Thyroid gland (tissue), 4 donors: ENCODE data around the gene IGF2R. TPM values are rescaled to one million over a fixed set of nuclear protein-coding genes. Genes with fewer than 3 reads are reported as not detected.

Source experiments
- DNase-seq, 2 donors: peaks; one replicate each; pipeline ENCODE4 v3.0.0-alpha.2; 2019
- H3K27ac ChIP-seq, 3 donors: fragments of 200-600 bp; sonication (generic); 1 replicate in 2 of 3; 2 replicates in 1 of 3; pipeline ENCODE4 v1.5.1; 2016 to 2019; ENCODE audit warnings: mild to moderate bottlenecking in 1 of 3, moderate library complexity in 1 of 3
- H3K27me3 ChIP-seq: fragments of 200-600 bp; sonication (generic); one replicate; pipeline ENCODE4 v1.5.1; 2019
- H3K36me3 ChIP-seq, 2 donors: fragments of 200-600 bp; sonication (generic); one replicate each; pipeline ENCODE4 v1.5.1; 2016 to 2019
- H3K4me1 ChIP-seq, 2 donors: fragments of 200-600 bp; sonication (generic); one replicate each; pipeline ENCODE4 v1.5.1; 2017 to 2019
- H3K4me3 ChIP-seq, 3 donors: fragments of 200-600 bp; sonication (generic); replicated peaks in 1 of 3; 1 replicate in 2 of 3; 2 replicates in 1 of 3; pipeline ENCODE4 v1.5.1; 2016; ENCODE audit warnings: mild to moderate bottlenecking in 1 of 3
- H3K9me3 ChIP-seq: fragments of 200-600 bp; sonication (generic); one replicate; pipeline ENCODE4 v1.5.1; 2017
- CTCF ChIP-seq, 6 experiments: fragments of 200-600 bp in 3 of 6; fragments of 450-650 bp in 3 of 6; sonication (generic) in 3 of 6; IDR thresholded peaks; one replicate each; pipeline ENCODE4 v1.5.1; 2016 to 2019; ENCODE audit warnings: antibody characterized with exemption in 6 of 6, mild to moderate bottlenecking in 2 of 6, inconsistent platforms in 1 of 6, moderate library complexity in 1 of 6
- POLR2A ChIP-seq, 2 donors: fragments of 450-650 bp; IDR thresholded peaks; one replicate each; pipeline ENCODE4 v1.6.1; 2017; ENCODE audit warnings: antibody characterized with exemption in 2 of 2, mild to moderate bottlenecking in 2 of 2, moderate library complexity in 1 of 2
- WGBS, 2 donors: methylation state at CpG; one replicate each; pipeline ENCODE4 v1.1.5; 2017; 5-methylcytosine and 5-hydroxymethylcytosine counted together
- intact Hi-C: fragments of 100-400 bp; cut with DNase I; formaldehyde crosslinking; loops from one replicate; pipeline ENCODE4 v1.15.1; 2023
- total RNA-seq, 4 donors: library from RNA; depleted of rRNA; stranded (reverse); fragments of >200 nt; gene quantifications; one replicate each; pipeline ENCODE4 v1.2.3, GENCODE V29; 2016

The IGF2R gene
- total RNA-seq, 4 donors from 2014 or later = 82.1 to 104 (median 94.2) TPM

DNA sequence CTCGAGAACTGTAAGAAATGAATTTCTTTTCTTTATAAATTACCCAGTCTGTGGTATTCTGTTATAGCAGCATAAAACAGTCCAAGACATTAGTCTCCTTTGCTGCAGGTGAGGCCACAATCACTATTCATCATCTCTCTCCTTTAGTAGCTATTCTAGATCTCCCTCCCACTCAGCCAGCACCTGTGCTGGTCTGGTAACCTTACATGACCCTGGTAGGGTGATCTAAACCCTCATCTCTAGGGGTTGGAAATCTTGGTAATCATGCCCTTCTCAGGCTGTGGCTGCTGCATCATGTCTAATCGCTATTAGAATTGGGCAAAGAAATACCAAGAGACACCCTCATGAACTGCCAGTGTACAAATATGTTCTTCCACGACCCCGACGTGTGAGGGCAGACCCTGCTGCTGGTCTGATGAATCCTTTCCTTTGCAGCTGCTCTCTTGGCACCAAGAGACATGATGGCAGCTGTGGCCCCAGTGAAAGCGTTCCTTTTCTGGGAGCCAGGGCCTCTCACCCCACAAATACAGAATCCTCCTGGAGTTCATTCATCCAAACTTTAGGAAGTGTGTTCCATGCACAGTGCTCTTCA lies 23.0 kb upstream of the IGF2R start:
- H3K4me3 ChIP-seq = no peak overlapping the region
- H3K36me3 ChIP-seq = no peaks in the 10 kb centered on the region
- intact Hi-C loops = loop anchor here (5.0 kb wide), 1 partner anchor 69 kb away; no protein-coding TSS in a partner anchor
- peaks cover 5 to 19% of the 10 kb centered on the region in 2 donors for H3K4me1 ChIP-seq
- H3K27ac ChIP-seq = no peak overlapping the region
- TF ChIP-seq CTCF (IDR thresholded peaks at IDR 0.05) (no peak), POLR2A (IDR thresholded peaks at IDR 0.05) (no peak)
- no peaks in the 10 kb centered on the region for H3K27me3 ChIP-seq
- 95 to 99% methylated on average over 6 of the region's 6 CpGs for WGBS, 2 donors
- no peaks in the 10 kb centered on the region for H3K9me3 ChIP-seq
- DNase-seq = no peak

- 93 to 94% methylated on average over 2 of the region's 2 CpGs for WGBS, 2 donors
- intact Hi-C loops = loop anchor here (5.0 kb wide), 1 partner anchor 70 kb away; no protein-coding TSS in a partner anchor
- TF ChIP-seq POLR2A (IDR thresholded peaks at IDR 0.05) (no peak), CTCF (IDR thresholded peaks at IDR 0.05) (no peak)
- Histone ChIP-seq H3K9me3 (no peaks in the 10 kb centered on the region), H3K4me3 (no peak overlapping the region), H3K27me3 (no peaks in the 10 kb centered on the region), H3K27ac (no peak overlapping the region), H3K36me3 (no peaks in the 10 kb centered on the region), H3K4me1 (peaks cover 7 to 28% of the 10 kb centered on the region in 2 donors)
- no peak for DNase-seq
Observed at GRCh38 chr6:159946912-159947311, 22.0 kb upstream of the IGF2R start.

GRCh38 chr6:159948199-159948598 lies 20.7 kb upstream of the IGF2R start:
- TF ChIP-seq POLR2A (IDR thresholded peaks at IDR 0.05) (no peak), CTCF (IDR thresholded peaks at IDR 0.05) (no peak)
- 79 to 86% methylated on average over 4 of the region's 4 CpGs for WGBS, 2 donors

GRCh38 chr6:159951772-159952171 lies 17.1 kb upstream of the IGF2R start:
- H3K27me3 ChIP-seq = no peaks in the 10 kb centered on the region
- no peak for DNase-seq
- H3K4me1 ChIP-seq = peaks cover 24 to 39% of the 10 kb centered on the region in 2 donors
- intact Hi-C loops = no loop called here
- peak overlapping the region in 1 of 3 donors; percentile 46 for H3K27ac ChIP-seq
- H3K36me3 ChIP-seq = no peaks in the 10 kb centered on the region
- 76 to 78% methylated on average over 7 of the region's 7 CpGs for WGBS, 2 donors
- H3K9me3 ChIP-seq = no peaks in the 10 kb centered on the region
- TF ChIP-seq POLR2A (IDR thresholded peaks at IDR 0.05) = no peak
- TF ChIP-seq CTCF (IDR thresholded peaks at IDR 0.05) = no peak
- H3K4me3 ChIP-seq = no peak overlapping the region

More at GRCh38 chr6:159948199-159948598, 20.7 kb upstream of the IGF2R start:
- Histone ChIP-seq H3K36me3 (no peaks in the 10 kb centered on the region), H3K9me3 (no peaks in the 10 kb centered on the region), H3K27me3 (no peaks in the 10 kb centered on the region), H3K4me3 (no peak overlapping the region), H3K27ac (no peak overlapping the region), H3K4me1 (peaks cover 18 to 31% of the 10 kb centered on the region in 2 donors)
- no peak for DNase-seq
- intact Hi-C loops = loop anchor here (5.0 kb wide), 1 partner anchor 71 kb away; no protein-coding TSS in a partner anchor

GRCh38 chr6:159952289-159953005 lies 16.4 kb upstream of the IGF2R start:
- TF ChIP-seq POLR2A (IDR thresholded peaks at IDR 0.05) = no peak
- TF ChIP-seq CTCF (IDR thresholded peaks at IDR 0.05) = no peak
- intact Hi-C loops = no loop called here
- H3K27ac ChIP-seq = peak overlapping the region in 1 of 3 donors; percentile 46
- H3K4me3 ChIP-seq = no peak overlapping the region
- H3K9me3 ChIP-seq = no peaks in the 10 kb centered on the region
- H3K4me1 ChIP-seq = peaks cover 24 to 39% of the 10 kb centered on the region in 2 donors
- WGBS, 2 donors = 61 to 62% methylated on average over 13 of the region's 13 CpGs
- H3K36me3 ChIP-seq = no peaks in the 10 kb centered on the region
- no peaks in the 10 kb centered on the region for H3K27me3 ChIP-seq
- DNase-seq = peak; percentile 57 to 63
